ENCODE results near the gene MAP1B. TPM values are rescaled to one million over a fixed set of nuclear protein-coding genes. Genes with fewer than 3 reads are reported as not detected.

MAP1B gene
- total and polyA plus RNA-seq, 2 of the 4 experiments (the other 2 are of a cell fraction) = 41.1 to 183 TPM

- H2BK120ac ChIP-seq (ENCODE audit: low read depth, low read length) = 0 out of 2 replicates have a peak overlapping the region, but pooled peaks have one; percentile 11
- DNase-seq (no peak), ATAC-seq (ENCODE audit: low read depth) (no peak)
- intact Hi-C loops (cut with micrococcal nuclease) (loop anchor here (2.0 kb wide), 1 partner anchor 43 kb away; no protein-coding TSS in a partner anchor), dilution Hi-C loops (cut with HindIII; ENCODE audit: low sequenced_read_pairs, unreplicated experiment) (no loop called here), in situ Hi-C loops (cut with MboI; ENCODE audit: low sequenced_read_pairs) (no loop called here)
- peak overlapping the region; percentile 73 for H3K14ac ChIP-seq (replicated peaks; ENCODE audit: low read depth, low read length)
- CTCF ChIA-PET = no interaction called here
- POLR2A ChIA-PET (ENCODE audit: unreplicated experiment) = no interaction called here
- H2AFZ ChIP-seq (replicated peaks; ENCODE audit: low read length, poor library complexity) = peak overlapping the region; percentile 66
- peak overlapping the region; percentile 4; the same call in 1 of the 2 replicates for H3K4me3 ChIP-seq (ENCODE audit: insufficient read depth, low read depth, low read length)
- no peak overlapping the region for H2BK20ac ChIP-seq (ENCODE audit: low read depth, low read length)
- H4K8ac ChIP-seq (ENCODE audit: low read depth in 2 of 2, low read length in 2 of 2) = peak overlapping the region in 1 of 2 experiments; percentile 49; a peak in 2 of 4 replicates
- H3K18ac ChIP-seq (ENCODE audit: low read depth, low read length) = no peak overlapping the region
- no peaks in the 10 kb centered on the region for H3K27me3 ChIP-seq (ENCODE audit: control insufficient read depth, insufficient read depth, low read length)
- H3K4me1 ChIP-seq (ENCODE audit: control insufficient read depth, insufficient read depth, low read length) = peaks cover 12% of the 10 kb centered on the region
- no peaks in the 10 kb centered on the region for H3K9me3 ChIP-seq (ENCODE audit: control insufficient read depth, insufficient read depth, low read length)
- peak overlapping the region; percentile 49 for H3K9ac ChIP-seq (ENCODE audit: low read depth, low read length)
- peak overlapping the region; percentile 50; the same call in 1 of the 2 replicates for H3K27ac ChIP-seq (ENCODE audit: insufficient read depth, low read length)
- H4K20me1 ChIP-seq (ENCODE audit: insufficient read depth, low read length) = peaks cover 48% of the 10 kb centered on the region; the same call in 1 of the 2 replicates
- H3K56ac ChIP-seq (ENCODE audit: extremely low read depth, insufficient read depth, low read length) = 0 out of 2 replicates have a peak overlapping the region, but pooled peaks have one; percentile 30
- peak overlapping the region; percentile 91 for H2AK5ac ChIP-seq (ENCODE audit: low read depth, low read length)
- H2BK15ac ChIP-seq (ENCODE audit: low read depth, low read length) = peak overlapping the region; percentile 15; the same call in 1 of the 3 replicates
- H3K4ac ChIP-seq (ENCODE audit: low read depth, low read length) = peak overlapping the region; percentile 67
- peak overlapping the region; percentile 3; the same call in 1 of the 2 replicates for H4K91ac ChIP-seq (ENCODE audit: insufficient read depth, low read depth, low read length)
- peak overlapping the region; percentile 80 for H3K4me2 ChIP-seq (ENCODE audit: low read depth, low read length)
- peaks cover 15% of the 10 kb centered on the region for H3K9me1 ChIP-seq (ENCODE audit: insufficient read depth, low read length)
- peak overlapping the region; percentile 5 for H2BK5ac ChIP-seq (ENCODE audit: low read depth, low read length, poor library complexity, severe bottlenecking)
- 17% methylated on average over 1 of the region's 10 CpGs; no CpG with 5 or more reads in 1 of the 2 experiments for WGBS, 2 experiments (ENCODE audit: extremely low coverage in 2 of 2, insufficient read length in 1 of 2)
- peak overlapping the region; percentile 87 for H2AK9ac ChIP-seq (replicated peaks; ENCODE audit: low read depth, low read length, poor library complexity)
- H3K36me3 ChIP-seq (ENCODE audit: control insufficient read depth, insufficient read depth, low read length) = peaks cover 2% of the 10 kb centered on the region; the same call in 1 of the 2 replicates
- H4K5ac ChIP-seq (ENCODE audit: low read depth, low read length) = peak overlapping the region; percentile 65
- peaks cover 6 to 45% of the 10 kb centered on the region in 2 experiments; a peak in 3 of 4 replicates for H3K79me1 ChIP-seq (ENCODE audit: low read depth in 1 of 2, low read length in 2 of 2)
- peak overlapping the region; percentile 34; the same call in 1 of the 2 replicates for H3K23ac ChIP-seq (ENCODE audit: low read depth, low read length)
- BruUV-seq (replicated peaks) = no TSS peak
- TF ChIP-seq RAD21 (IDR thresholded peaks at IDR 0.05; ENCODE audit: low read length) (peak; percentile 26; the same call in 1 of the 2 replicates), CTCF (conservative IDR thresholded peaks at IDR 0.05; ENCODE audit: low read depth, low read length) (no peak)
Measured at GRCh38 chr5:72109625-72110024, 2.4 kb downstream of the MAP1B start.
